Measurements from ENCODE around the gene NXNL1. TPM values are rescaled to one million over a fixed set of nuclear protein-coding genes. Genes with fewer than 3 reads are reported as not detected.

The NXNL1 gene
- total RNA-seq, 4 donors from 2014 or later: not detected

DNA sequence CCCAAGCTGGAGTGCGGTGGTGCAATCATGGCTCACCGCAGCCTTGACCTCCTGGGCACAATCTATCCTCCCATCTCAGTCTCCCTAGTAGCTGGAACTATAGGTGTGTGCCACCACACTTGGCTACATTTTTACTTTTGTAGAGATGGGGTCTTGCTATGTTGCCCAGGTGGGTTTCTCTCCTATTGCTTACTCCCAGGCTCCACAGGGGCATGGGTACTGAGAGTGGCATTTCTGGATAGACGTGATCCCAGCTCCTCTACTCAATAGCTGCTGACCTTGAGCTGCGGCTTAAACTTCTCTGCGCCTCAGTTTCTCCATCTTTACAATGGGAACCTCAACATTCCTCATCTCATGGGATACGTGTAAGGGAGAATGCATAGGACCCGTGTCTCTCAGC is 29.3 kb downstream of the NXNL1 start:
- TF ChIP-seq POLR2AphosphoS5 (IDR thresholded peaks at IDR 0.05) (no peak), POLR2A (IDR thresholded peaks at IDR 0.05) (no peak), EP300 (IDR thresholded peaks at IDR 0.05) (no peak)
- TF ChIP-seq, protein P1, sequence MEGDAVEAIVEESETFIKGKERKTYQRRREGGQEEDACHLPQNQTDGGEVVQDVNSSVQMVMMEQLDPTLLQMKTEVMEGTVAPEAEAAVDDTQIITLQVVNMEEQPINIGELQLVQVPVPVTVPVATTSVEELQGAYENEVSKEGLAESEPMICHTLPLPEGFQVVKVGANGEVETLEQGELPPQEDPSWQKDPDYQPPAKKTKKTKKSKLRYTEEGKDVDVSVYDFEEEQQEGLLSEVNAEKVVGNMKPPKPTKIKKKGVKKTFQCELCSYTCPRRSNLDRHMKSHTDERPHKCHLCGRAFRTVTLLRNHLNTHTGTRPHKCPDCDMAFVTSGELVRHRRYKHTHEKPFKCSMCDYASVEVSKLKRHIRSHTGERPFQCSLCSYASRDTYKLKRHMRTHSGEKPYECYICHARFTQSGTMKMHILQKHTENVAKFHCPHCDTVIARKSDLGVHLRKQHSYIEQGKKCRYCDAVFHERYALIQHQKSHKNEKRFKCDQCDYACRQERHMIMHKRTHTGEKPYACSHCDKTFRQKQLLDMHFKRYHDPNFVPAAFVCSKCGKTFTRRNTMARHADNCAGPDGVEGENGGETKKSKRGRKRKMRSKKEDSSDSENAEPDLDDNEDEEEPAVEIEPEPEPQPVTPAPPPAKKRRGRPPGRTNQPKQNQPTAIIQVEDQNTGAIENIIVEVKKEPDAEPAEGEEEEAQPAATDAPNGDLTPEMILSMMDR (IDR thresholded peaks at IDR 0.05): no peak
- H3K36me3 ChIP-seq: peaks cover 0 to 9% of the 10 kb centered on the region in 2 donors
- H3K4me3 ChIP-seq: no peak overlapping the region
- H3K27ac ChIP-seq: no peak overlapping the region
- no peaks in the 10 kb centered on the region for H3K4me1 ChIP-seq
- 81 to 91% methylated on average over 5 to 6 of the region's 7 CpGs for whole genome bisulfite sequencing, 2 donors (ENCODE audit: low coverage in 1 of 2)
- no peaks in the 10 kb centered on the region for H3K27me3 ChIP-seq
- no peaks in the 10 kb centered on the region for H3K9me3 ChIP-seq
- no peak for ATAC-seq

DNA sequence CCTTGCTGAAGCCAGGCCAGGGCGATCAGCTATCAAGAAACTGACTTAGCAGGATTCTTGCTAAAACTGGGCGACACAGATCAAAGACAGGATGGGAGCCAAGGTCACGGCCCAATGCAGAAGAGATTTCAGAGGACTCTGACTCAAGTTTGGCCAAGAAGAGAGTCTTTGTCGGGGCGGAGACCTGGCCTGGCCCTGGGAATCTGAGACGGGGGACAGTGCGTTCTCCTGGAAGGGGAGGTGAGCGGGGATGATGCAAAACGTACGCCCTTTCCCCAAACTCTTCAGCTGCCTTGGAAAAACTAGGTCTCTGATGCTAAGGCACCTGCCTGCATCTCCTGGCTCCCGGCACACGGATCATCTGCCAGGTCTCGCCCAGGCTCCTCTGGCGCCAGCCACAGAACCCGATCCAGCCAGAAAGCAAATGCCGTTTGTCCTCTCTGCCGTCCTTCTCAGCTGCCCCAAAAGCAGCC is 31.0 kb downstream of the NXNL1 start:
- Histone ChIP-seq H3K9me3 (no peaks in the 10 kb centered on the region), H3K27ac (no peak overlapping the region), H3K27me3 (no peaks in the 10 kb centered on the region), H3K4me1 (peaks cover 0 to 4% (median 0%) of the 10 kb centered on the region in 3 donors), H3K4me3 (no peak overlapping the region), H3K36me3 (no peaks in the 10 kb centered on the region)
- TF ChIP-seq EP300 (IDR thresholded peaks at IDR 0.05) (no peak), POLR2AphosphoS5 (IDR thresholded peaks at IDR 0.05) (no peak), POLR2A (IDR thresholded peaks at IDR 0.05) (no peak)
- TF ChIP-seq, protein P1 (IDR thresholded peaks at IDR 0.05): no peak
- WGBS, 2 donors (ENCODE audit: low coverage in 1 of 2): 57 to 70% methylated on average over 10 to 11 of the region's 17 CpGs
- peak; percentile 56 for ATAC-seq

DNA sequence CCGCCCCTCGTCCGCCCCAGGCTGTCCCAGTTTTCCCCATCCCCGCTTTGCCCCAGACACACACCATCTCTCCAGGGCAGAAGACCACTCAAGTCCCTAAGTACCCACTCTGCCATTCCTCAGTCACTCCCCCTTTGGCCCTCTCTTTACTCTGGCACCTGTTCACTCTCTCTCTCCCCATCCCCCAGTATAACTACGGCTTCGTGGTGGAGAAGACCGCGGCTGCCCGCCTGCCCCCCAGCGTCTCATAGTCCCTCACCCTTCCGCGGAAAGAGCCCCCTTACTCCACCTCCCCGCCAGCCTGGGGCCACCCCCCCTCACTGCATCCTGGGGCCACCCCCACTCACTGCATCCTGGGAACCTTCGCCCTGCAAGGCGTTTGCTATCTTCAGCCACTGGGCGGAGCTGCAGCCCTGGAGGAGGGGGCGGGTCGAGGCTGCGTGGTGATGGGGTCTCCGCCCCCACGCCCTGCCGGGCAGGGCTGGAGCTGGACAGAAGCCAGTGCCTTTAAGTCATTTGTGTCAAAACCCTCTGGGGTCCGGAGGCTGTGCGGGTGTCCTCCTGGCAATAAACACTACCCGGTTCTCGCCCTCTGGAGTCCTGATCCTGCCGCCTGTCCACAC is 35.9 kb downstream of the NXNL1 start:
- whole genome bisulfite sequencing, 2 donors (ENCODE audit: low coverage in 1 of 2): 24 to 30% methylated on average over 10 to 11 of the region's 27 CpGs
- Histone ChIP-seq H3K27ac (no peak overlapping the region), H3K36me3 (peaks cover 0 to 16% of the 10 kb centered on the region in 2 donors), H3K4me3 (no peak overlapping the region), H3K4me1 (peaks cover 0 to 16% (median 2%) of the 10 kb centered on the region in 3 donors), H3K9me3 (no peaks in the 10 kb centered on the region), H3K27me3 (no peaks in the 10 kb centered on the region)
- ATAC-seq: peak; percentile 42
- no peak for TF ChIP-seq POLR2A (IDR thresholded peaks at IDR 0.05)
- TF ChIP-seq, protein P1 (IDR thresholded peaks at IDR 0.05): peak in 3 of 4 experiments; percentile 15 to 55 (median 27)

DNA sequence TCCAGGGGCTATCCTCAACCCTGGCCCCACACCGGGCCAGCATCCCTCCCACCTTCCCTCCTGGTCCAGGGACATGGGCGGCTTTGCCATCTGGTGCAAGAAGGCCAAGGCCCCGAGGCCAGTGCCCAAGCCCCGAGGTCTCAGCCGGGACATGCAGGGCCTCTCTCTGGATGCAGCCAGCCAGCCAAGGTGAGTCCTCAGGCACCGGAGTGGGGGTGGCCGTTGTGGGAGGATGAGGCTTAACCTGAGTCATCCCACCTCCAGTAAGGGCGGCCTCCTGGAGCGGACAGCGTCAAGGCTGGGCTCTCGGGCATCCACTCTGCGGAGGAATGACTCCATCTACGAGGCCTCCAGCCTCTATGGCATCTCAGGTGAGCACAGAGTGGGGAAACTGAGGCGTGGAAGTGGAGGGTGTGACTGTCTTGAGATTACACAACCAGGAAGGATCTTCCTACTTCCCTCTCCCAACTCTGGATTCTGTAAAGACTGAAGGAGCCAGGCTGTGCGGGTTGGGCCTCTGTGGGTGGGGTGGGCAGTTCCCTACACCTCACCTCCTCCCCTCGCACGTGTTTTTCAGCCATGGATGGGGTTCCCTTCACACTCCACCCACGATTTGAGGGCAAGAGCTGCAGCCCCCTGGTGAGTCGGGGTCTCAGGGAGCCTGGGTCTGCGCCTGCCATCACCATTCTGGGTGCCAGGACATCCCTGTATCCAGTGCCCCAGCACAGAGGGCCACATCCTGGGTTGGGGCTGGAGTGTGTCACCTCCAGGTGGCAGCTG is 37.1 kb downstream of the NXNL1 start:
- no peak for ATAC-seq
- Histone ChIP-seq H3K9me3 (no peaks in the 10 kb centered on the region), H3K36me3 (peaks cover 0 to 16% of the 10 kb centered on the region in 2 donors), H3K27me3 (no peaks in the 10 kb centered on the region), H3K27ac (no peak overlapping the region), H3K4me3 (no peak overlapping the region), H3K4me1 (peaks cover 0 to 22% (median 2%) of the 10 kb centered on the region in 3 donors)
- 84 to 90% methylated on average over 2 to 9 of the region's 20 CpGs for WGBS, 2 donors (ENCODE audit: low coverage in 1 of 2)
- TF ChIP-seq POLR2AphosphoS5 (IDR thresholded peaks at IDR 0.05) (no peak), EP300 (IDR thresholded peaks at IDR 0.05) (no peak), POLR2A (IDR thresholded peaks at IDR 0.05) (no peak)
- TF ChIP-seq, protein P1 (IDR thresholded peaks at IDR 0.05): no peak
